MV-4-11 (cell line): ENCODE results near the gene OGFOD2.

ENCODE experiments used
- DNase-seq: peaks from one replicate; lab custom pipeline; 2025; lab: John Stamatoyannopoulos, UW

OGFOD2 gene

DNA sequence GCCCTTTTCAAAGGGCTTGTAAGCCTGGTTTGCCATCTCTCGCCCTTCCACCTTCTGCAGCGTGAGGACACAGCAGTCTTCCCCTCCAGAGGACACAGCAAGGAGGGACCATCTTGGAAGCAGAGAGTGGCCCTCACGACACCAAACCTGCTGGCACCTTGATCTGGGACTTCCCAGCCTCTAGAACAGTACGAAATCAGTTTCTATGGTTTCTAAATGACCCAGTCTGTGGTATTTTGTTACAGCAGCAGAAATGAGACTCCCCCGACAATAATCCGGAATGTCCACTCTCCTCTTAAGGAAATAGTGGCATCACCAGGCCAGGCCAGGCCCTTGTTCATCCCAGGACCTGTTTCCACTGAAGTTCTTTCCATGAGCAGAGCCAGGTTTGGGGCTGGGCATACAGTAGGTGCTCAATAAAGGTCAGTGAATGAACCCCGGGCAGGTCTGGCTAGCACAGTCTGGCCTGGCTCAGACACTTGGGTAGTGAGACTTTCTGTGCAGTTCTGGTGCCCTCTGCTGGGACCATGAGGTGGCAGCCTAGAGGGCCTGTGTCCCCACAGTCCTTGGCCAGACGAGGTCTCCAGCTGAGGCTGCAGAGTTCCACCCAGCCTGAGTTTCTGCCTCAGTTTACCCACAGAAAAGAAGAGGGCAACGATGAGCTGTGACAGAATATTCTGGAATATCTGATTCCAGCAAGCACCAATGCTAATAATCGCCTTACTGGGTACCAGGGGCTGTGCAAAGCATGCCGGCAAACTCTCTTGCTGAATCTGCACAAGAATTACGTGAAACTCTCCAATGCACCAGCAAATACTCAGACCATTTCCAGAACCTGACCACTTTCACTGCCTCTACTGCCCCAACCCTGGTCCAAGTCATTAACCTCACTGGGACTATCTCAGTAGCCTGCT is 22.8 kb upstream of the OGFOD2 start:
- DNase-seq: peak; percentile 55

DNA sequence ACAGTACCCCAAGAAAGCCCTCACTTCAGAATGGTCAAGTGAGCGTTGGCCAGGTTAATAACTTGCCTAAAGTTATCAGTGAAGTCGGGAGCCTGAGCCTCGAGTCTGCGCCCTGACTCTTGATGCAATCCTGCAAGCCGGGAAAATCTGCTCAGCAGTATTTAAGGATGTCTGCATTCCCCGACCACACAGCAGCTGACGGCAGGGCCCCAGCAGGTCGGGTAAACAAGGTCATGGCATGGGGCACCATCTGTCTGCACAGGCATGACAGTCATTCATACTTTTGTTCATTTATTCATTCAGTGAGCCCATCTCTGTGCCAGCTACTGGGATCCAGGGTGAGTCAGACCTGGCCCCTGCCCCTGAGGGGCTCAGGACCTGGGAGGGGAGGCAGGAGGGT is 19.9 kb upstream of the OGFOD2 start:
- DNase-seq: no peak

DNA sequence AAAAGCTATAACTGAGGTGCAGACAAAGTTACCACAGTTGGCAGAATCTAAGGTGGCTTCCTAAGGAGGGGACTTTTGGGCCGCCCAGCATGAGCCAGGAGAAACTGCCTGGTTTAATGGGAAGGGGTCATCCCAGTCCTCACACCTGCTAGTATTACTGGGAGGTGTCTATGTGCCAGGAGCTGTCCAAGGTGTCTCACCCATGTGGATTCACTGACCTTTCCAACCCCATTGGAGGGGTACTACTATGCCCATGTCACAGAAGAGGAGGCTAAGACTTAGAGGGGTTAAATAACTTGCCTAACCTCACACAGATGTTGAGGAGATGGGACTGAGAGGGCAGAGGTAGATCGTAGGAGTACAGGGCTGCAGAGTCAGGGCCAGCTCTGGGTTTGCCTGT is 19.0 kb upstream of the OGFOD2 start:
- no peak for DNase-seq

DNA sequence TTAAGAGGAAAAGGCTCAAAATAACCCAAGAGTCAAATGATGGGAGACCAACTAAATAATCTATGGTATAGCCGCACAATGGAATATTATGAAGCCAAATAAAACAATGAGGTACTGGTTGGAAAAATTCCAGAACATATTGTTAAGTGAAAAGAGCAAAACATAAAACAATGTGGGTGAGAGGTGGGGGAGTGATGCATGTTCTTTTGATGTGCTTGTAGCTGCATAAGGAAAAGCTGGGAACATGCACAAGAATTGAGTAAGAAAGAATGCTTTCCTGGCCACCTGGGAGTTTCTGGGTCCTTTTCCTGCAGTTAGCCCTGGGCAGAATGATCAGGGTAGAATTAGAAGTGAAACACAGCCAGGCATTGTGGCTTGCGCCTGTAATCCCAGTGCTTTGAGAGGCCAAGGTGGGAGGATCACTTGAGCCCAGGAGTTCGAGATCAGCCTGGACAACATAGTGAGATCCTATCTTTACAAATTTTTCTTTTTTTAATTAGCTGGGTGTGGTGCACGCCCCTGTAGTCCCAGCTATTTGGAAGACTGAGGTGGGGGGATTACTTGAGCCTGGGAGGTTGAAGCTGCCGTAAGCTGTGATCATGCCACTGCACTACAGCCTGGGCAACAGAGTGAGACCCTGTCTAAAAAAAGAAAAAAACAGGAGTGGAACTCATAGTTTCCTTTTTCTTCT is 16.7 kb upstream of the OGFOD2 start:
- DNase-seq: no peak

DNA sequence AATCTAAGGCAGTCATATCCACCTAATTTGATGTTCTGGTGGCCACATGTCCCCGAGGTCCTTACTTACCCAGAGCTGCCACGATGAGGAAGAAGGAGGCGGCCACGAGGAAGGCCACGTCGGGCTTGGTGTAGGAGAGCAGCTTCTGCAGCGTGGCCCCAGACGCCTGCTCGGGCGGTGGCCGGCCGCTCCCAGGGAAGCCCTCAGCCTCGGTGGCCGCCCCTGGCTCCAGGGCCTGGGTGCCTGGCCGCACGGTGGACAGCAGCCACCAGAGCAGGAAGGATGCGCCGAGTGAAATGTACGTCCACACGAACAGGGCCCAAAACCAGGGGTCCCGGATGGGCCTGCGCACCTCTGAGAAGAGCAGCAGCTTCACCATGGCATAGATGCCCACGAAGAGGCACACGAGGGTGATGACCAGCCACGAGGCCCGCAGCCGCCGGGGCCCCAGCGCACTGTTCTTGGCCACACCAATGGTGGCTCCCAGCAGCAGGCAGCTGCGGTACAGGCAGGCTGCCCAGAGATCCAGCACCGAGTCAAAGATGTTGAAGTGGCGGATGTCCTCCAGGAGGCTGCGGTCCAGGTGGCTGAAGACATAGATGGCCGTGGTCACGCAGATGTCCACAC is 15.4 kb upstream of the OGFOD2 start:
- DNase-seq: no peak

DNA sequence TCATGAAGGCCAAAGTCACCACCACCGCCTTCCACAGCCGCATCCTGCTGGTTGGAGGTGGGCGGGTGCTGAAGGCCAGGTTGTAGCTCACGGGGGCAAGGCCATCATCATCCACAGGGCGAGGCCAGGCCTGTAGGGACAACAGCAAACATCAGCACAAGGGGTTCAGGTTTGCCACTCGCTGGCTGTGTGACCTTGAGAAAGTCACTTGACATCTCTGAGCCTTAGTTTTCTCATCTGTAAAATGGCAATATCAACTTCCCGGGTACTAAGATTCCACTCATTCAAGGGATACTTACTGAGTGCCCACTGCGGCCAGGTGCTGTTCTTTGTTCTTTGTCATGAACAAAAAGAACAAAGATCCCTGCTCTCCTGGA is 14.9 kb upstream of the OGFOD2 start:
- no peak for DNase-seq

DNA sequence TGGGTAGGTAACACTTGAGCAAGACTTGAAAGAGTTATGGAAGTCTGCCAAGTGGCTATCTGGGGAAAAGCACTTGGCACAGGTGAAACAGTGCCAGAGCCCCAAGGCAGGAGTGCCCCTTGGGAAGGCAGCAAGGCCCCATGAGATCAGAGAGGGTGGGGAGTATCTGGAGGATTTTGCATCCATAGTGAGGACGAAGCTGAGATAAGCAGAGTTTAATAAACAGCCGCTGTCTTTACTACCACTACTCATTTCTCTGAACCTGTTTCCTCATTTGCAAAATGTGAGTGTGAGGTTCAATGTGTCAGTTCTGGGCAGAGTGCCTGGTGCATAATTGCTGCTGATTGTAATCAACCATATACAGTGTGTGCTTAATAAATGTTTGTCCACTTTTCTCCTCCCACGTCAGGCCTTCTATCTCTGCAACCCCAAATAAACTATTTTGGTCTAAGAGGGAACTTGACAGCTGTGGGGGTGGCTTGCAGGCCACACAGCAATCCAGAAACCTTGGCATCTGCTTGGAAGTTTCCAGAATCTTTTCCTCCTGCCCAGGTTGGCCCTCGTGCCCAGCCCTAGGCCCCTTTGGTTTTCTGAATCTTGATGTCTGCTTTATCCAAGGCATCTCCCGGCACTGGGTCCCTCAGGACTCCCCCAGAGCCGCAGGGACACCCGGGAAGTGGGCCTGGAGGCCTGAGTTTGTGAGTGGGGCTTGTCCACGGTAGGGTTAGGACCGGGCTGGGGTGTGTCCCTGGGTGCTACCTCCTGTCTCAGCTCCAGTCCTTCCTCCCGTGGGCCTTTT is 13.3 kb upstream of the OGFOD2 start:
- no peak for DNase-seq

DNA sequence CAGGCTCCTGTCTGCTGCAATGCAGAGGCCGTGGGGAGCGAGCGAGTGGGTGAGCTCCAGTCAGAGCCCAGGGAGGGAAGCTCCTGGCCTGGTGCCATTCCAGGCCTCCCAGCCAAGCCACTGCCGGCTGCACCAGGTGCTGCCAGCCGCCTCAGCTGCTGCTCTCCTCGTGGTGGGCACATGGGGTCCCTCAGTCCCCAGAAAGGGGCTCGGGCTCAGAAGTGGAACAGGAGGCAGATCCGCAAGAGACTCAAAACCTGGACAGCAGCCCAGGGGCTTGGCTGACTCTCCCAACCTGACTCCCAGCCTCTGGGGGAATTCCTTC is 11.1 kb upstream of the OGFOD2 start:
- DNase-seq: no peak

DNA sequence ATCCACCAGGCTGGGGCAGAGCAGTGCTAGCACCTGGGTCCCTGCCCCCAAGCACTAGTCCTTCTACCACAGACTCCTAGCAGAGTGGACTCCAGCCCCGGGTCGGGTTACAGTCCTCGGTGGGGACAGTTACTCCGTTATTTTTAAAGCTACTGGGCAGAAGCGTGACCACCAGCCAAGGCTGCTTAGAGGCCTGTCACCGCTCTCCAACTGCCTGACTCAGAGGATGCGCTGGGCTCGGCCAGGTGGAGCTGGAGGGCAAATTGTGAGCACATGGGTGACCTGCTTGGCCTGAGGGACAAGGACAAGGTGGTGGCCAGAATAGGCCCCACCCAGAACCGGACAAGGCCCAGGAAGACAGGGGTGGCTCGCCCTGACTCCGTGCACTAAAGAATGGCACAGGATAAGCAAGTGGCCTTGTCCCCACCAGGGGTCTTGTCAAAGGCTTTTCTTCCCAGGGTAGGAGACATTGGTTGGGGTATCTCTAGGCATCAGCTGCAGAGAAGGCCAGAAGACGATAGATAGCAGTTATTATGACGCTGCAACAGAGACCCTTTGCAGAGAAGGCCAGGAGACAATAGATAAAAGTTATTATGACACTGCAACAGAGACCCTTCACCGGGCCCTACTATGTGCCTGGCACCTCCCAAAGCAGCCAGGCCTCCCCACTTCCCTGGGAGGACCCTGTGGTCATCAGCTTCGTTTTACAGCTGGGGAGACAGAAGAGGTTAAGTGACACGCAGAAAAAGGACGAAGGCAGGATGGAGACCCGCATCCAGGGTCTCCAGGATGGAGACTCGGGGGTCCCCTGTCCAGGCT is 10.4 kb upstream of the OGFOD2 start:
- no peak for DNase-seq

DNA sequence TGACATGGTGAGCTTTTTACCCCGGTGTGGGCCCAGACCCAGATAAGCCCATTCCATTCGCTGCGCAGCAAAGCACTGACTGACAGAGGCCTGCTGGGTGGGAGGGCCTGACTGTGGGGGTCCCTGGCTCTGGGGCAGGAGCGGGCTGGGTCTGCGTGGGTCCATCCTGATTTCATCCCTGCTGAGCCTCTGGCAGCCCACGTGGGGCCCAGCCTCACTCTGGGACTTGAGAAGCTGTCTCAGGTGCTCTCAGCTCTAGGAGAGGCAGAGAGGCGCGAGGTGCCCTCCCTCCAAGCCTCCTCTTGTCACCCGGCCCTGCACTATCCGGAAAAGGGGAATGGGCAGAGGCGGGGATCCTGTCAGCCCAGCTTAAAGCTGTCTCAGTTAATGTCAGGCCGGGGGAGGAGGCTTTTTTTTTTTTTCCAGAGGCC is 9.7 kb upstream of the OGFOD2 start:
- DNase-seq: no peak

DNA sequence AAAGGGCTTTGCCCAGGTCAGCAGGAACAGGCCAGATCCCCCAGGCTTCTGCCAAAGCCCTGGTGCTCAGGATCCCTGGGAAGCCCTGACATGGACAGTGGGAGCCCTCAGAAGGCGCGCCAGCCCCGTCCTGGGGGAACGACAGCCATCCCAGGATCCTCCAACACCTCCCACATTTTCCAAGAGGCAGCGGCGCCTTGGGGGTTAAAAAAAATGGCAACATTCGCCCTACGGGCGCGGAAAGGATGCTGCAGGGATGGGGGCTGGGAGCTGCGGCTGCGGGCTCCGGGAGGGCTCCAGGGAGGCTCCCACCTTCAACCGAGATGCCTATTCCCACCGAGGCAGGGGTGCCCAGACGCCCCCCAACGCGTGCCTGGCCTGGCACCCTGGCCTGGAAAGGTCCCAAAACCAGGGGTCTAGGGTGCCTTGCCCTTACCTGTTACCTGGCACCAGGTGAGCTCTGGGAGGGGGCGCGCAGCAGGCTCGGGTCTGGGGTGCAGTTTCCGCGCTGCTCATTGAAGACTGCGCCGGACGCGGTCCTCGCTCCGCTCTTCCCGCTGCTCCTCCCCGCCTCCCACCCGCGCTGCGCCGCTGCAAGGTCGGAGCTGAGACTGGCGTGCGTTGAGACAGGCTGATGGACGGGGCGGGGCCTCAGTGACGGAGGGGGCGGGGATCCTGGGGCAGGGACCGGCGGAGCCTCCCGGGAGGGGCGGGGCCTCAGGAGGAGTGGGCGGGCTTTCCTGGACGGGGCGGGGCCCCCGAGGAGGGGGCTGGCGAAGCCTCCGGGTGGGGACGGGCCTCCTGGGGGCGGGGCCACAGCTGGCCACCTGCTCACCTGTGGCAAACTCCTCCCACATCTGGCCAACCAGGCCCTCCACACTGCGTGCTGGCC is 8.9 kb upstream of the OGFOD2 start, which contains the start of gene ABCB9:
Gene ABCB9, minus strand, starts transcription at position 613 of the 892 bp plus-strand sequence. CDS start 6,228 bp downstream, outside the sequence.
- peak; percentile 78 for DNase-seq

DNA sequence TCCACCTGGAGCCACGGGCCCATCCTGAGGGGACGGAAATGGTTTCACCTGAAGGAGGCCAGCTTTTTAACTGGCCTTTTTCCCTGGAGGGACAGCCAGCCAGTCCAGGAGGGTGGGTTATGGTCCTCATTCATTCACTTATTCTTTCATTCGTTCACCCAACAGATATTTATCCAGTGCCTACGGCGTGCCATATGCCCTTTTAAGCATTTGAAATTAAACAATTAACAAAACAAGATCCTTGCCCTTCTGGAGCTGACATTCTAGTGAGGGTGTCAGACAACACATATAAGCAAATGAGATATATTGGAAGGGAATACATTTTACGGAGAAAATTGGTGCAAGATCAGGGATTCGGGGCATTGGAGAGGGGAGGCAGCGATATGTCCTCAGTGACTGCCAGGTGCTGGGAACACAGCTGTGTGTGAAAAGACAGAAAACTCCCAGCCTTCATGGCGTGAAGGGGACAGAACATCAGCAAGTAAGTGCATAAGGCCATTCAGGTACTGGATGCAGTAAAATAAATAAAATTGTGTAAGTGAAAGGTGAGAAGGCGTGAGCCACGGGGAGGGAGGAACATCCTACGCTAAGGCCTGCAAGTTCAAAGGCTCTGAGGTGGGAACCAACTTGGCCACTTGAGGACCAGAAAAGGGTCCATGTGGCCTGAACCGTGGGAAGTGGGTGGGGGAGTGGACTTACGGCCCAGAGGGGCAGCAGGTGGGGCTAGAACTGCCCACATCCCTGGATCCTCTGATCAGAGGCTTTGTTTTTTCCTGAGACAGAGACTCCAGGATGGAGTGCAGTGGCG is 8.1 kb upstream of the OGFOD2 start:
- DNase-seq: no peak

DNA sequence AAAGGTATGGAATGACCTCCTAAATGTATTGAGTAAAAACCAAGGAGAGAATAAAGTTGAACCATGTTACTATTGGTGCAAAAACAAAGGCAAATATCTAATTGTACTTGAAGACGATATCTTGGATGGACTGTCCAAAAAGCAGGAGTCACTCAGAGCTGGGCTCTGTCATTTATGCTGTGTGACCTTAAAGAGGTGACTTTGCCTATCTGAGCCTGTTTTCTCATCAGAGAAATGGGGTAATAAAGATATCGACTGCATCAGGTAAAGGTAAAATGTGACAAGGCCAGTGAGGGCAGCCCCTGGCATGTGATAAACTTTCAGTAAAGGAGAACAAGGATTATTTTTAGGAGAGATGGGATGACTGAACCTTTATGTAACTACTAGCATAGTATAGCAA is 6.9 kb upstream of the OGFOD2 start:
- no peak for DNase-seq

DNA sequence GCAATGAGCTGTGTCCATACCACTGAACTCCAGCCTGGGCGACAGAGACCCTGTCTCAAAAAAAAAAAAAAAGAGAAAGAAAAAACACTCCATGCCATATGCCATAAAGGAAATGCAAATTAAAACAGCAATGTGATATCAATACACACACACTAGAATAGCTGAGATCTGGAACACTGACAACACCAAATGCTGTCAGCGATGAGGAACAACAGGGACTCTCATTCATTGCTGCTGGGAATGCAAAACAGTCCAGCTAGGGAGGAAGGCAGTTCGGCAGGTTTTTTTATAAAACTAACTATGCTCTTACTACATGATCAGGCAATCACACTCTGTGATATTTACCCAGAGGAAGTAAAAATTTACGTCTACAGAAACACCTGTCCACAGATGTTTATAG is 5.4 kb upstream of the OGFOD2 start:
- no peak for DNase-seq

DNA sequence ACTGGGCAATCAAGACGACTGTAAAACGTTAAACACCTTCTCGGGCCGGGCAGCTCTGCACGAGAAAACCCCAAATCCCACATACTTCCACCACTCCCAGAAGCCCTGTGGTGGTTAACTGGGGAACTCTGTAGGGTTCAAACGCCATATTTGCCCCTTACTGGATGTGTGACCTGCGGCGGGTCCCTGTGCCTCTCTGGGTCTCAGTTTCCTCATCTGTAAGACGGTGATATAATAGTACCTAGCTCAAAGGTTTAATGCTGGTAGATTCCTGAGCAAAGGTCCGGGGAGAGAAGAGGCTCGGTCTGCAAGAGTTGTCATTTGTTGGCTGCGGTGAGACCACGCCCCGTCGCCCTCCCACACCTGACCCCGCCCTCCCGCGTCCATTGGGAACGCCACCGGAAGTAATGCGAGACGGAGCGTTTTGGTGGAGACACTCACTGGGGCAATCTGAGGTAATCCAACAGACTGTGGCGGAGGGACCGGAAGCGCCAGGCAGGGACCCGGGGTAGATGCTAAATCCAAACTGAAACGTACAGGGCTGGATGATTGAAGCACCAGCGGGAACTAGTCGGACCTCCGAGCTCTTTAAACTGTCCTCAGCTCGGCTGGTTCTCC is 661 bp upstream of the OGFOD2 start:
- DNase-seq: peak; percentile 97

DNA sequence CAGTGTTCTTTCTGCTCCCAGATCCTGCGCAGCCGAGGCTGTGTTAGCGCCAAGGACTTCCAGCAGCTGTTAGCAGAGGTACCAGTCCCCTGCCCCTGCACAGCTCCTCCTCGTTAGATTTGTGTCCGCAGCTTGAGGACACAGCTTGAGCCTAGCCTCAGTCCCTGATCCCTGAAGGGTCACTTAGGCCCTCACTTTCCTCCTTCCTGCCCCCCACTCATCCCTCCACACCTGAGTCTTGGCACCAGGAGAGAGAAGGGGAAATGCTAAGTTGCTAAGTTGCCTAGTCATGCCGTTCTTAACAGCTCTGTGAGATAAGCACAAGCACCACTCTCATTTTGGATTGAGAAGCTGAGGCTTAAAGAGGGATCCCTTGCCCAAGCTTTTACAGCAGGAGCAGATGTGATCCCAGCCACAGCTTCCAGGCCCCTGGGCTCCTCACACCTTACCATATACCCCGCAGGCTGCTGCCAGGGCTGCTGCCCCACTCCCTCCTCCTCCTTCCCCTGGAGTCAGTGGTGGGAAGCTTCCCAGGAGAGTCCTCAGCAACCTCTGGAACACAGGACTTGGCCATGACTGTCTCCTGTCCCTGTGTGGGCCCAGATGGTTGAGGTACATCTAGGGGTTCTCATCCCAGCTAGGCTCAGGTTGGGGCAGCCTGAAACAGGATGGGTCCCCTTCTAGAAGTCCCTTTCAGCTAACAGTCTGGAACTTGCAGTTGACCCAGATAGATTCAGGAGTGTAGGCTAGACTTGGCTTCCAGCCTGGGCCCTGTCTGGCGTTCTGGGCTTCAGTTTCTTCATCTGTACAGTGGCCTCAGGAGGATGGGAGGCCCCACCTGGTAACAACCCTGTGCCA is 975 bp downstream of the OGFOD2 start:
- no peak for DNase-seq

DNA sequence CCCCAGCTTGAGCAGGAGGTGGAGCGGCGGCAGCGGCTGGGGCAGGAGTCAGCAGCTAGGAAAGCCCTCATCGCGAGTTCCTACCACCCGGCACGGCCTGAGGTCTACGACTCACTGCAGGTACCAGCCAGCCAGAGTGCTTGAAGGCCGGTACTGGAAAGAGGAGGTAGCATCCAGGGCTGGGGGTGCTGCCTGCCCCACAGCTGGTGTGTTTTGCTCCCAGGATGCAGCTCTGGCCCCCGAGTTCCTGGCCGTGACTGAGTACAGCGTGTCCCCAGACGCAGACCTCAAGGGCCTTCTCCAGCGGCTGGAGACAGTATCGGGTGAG is 1.6 kb downstream of the OGFOD2 start:
- DNase-seq: no peak

DNA sequence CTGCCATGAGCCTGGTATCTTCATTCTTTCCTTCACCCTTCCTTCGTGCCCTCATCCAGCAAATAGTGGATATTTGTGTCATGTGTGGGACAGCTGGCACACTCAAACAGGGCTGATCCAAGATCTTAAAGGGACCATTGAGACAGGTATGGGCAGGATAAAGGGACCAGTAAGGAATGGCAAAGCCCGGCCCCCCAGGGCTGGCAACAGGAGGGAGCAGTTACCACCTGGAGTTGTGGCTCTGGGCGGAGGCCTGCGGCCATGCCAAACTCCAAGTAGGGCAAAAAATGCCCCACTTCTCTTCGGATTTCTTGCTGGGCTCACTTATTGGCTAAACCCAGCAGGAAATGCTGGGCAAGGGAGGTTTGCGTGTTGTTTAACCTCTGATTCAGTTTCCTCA is 2.1 kb downstream of the OGFOD2 start:
- no peak for DNase-seq
